LNCaP clone FGC (cell line): ENCODE results near the gene UGT1A3.
A peak's percentile ranks its signal among the peaks of the same experiment; 100 is the strongest.

Experiments used
- DNase-seq: peaks from one replicate; pipeline ENCODE4 v3.0.0-alpha.2; 2011; ENCODE audit warnings: low read depth
- H3K4me3 ChIP-seq: 2 replicates; pipeline ENCODE4 v1.5.1; 2011; ENCODE audit warnings: mild to moderate bottlenecking, low read depth, low read length, control low read depth
- CTCF ChIP-seq: IDR thresholded peaks from 2 replicates; pipeline ENCODE4 v1.5.1; 2012; ENCODE audit warnings: mild to moderate bottlenecking; ENCODE audit not compliant: control insufficient read depth, insufficient read depth; ENCODE audit errors: extremely low read depth

Gene UGT1A3

GRCh38 chr2:233728723-233729301 lies at the start of gene UGT1A3:
TSS of gene UGT1A3 (plus strand) at chr2:233729042. CDS start at chr2:233729127, 85 bp downstream.
- DNase-seq = no peak
- TF ChIP-seq CTCF = no peak
- no peak within 1 kb of the TSS for H3K4me3 ChIP-seq

GRCh38 chr2:233679196-233679595 lies 49.6 kb upstream of the UGT1A3 start:
- H3K4me3 ChIP-seq = no peak overlapping the region
- peak; percentile 23 for DNase-seq
- no peak for TF ChIP-seq CTCF

- no peak for TF ChIP-seq CTCF
- no peak for DNase-seq
- no peak overlapping the region for H3K4me3 ChIP-seq
Measured at GRCh38 chr2:233680361-233681045, 48.3 kb upstream of the UGT1A3 start.

GRCh38 chr2:233681521-233682099 lies 47.2 kb upstream of the UGT1A3 start, which contains the start of gene UGT1A7:
TSS of gene UGT1A7 (plus strand) at chr2:233681901. CDS start at chr2:233681938, 37 bp downstream.
- no peak for TF ChIP-seq CTCF
- DNase-seq = no peak
- no peak within 1 kb of the TSS for H3K4me3 ChIP-seq

- H3K4me3 ChIP-seq = no peak overlapping the region
- DNase-seq = no peak
- no peak for TF ChIP-seq CTCF
Measured at GRCh38 chr2:233684640-233685039, 44.2 kb upstream of the UGT1A3 start.

GRCh38 chr2:233686928-233687327 lies 41.9 kb upstream of the UGT1A3 start:
- no peak for TF ChIP-seq CTCF
- DNase-seq = no peak
- H3K4me3 ChIP-seq = no peak overlapping the region

GRCh38 chr2:233688341-233688740 lies 40.5 kb upstream of the UGT1A3 start:
- no peak overlapping the region for H3K4me3 ChIP-seq
- no peak for TF ChIP-seq CTCF
- DNase-seq = no peak
